Transverse colon (tissue), 3 donors: ENCODE results near the gene OR8G1.

Experiments
- CTCF ChIP-seq, 5 experiments: fragments of 200-600 bp in 3 of 5; fragments of 450-650 bp in 2 of 5; sonication (generic) in 3 of 5; IDR thresholded peaks; 1 replicate in 2 of 5; 2 replicates in 3 of 5; pipeline ENCODE4 v1.5.1; 2016 to 2017; ENCODE audit warnings: antibody characterized with exemption in 5 of 5, inconsistent platforms in 3 of 5, mild to moderate bottlenecking in 2 of 5, moderate library complexity in 1 of 5
- POLR2A ChIP-seq: fragments of 450-650 bp; IDR thresholded peaks from one replicate; pipeline ENCODE4 v1.6.1; 2016; ENCODE audit warnings: antibody characterized with exemption, mild to moderate bottlenecking, moderate library complexity

- TF ChIP-seq CTCF (IDR thresholded peaks at IDR 0.05) (no peak), POLR2A (no peak)
These were observed 36.3 kb downstream of the OR8G1 start for GRCh38 chr11:124277207-124277606.
